Activated CD4-positive, alpha-beta T cell treated with anti-CD3 and anti-CD28 coated beads, Interleukin-2, amount 10 ng/mL, durations not matched to agents 7 days and 5 days (primary cell): ENCODE data around the gene CHST11. TPM values are rescaled to one million over a fixed set of nuclear protein-coding genes. Genes with fewer than 3 reads are reported as not detected.

Source experiments
- CTCF ChIA-PET: fragments of 350-600 bp; sonication (Branson Sonifier 250); formaldehyde crosslinking; loops from one replicate; lab custom pipeline; 2021; ENCODE audit warnings: antibody characterized with exemption; lab: Charles Lee
- POLR2A ChIA-PET: fragments of 350-600 bp; sonication (Branson Sonifier 250); formaldehyde crosslinking; loops from one replicate; lab custom pipeline; 2021; ENCODE audit warnings: antibody characterized with exemption; lab: Charles Lee
- DNase-seq: peaks from one replicate; pipeline ENCODE4 v3.0.0-alpha.2; 2020
- H3K27ac Mint-ChIP-seq: one replicate; pipeline ENCODE4 v1.8.0; 2021; ENCODE audit warnings: mild to moderate bottlenecking, moderate library complexity, mixed read lengths
- H3K27me3 Mint-ChIP-seq: one replicate; pipeline ENCODE4 v1.8.0; 2021; ENCODE audit warnings: mixed read lengths
- H3K36me3 Mint-ChIP-seq: one replicate; pipeline ENCODE4 v1.8.0; 2021; ENCODE audit warnings: low read depth, mixed read lengths
- H3K4me1 Mint-ChIP-seq: one replicate; pipeline ENCODE4 v1.8.0; 2021; ENCODE audit warnings: mixed read lengths
- H3K4me3 Mint-ChIP-seq: one replicate; pipeline ENCODE4 v1.8.0; 2021; ENCODE audit warnings: mild to moderate bottlenecking, moderate library complexity, mixed read lengths
- H3K9me3 Mint-ChIP-seq: one replicate; pipeline ENCODE4 v1.8.0; 2021; ENCODE audit warnings: mixed read lengths
- total RNA-seq, 2 experiments: library from RNA; stranded (reverse); gene quantifications; one replicate each; pipeline ENCODE4 v1.2.3, GENCODE V29; 2021

Gene CHST11
- total RNA-seq, 2 experiments from 2014 or later = 56.4 to 56.6 TPM

DNA sequence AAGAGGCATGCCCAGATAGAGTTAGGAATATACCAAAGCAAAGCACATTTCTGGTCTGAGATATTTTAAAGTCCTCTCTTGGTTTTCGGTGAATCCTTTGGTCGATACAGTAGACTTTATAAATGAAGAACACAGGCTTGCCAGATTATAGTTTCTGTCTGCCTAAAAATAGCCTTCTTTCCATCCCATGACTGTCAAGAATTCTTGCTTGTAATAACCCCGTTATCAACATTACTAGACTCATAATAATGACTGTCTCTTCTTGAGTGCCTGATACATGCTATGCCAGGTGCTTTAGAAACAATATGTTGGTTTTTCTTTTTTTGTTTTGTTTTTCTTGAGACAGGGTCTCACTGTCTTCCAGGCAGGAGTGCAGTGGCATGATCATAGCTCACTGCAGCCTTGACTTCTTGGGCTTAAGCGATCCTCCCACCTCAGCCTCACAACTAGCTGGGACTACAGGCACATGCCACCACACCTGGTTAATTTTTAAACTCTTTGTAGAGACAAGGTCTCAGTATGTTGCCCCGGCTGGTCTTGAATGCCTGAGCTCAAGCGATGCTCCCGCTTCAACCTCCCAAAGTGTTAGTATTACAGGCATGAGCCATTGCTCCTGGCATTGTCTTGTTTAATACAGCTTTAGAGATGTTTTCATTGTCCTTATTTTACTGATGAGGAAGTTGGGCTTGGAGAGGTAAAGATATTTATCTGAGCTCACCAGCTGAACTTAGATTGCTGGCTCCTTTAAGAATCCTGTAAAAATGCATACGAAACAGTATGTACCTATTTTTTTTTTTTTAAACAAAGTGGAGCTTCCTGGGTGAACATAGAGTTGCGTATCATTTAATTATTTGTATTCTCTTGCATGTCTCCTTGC lies 30.4 kb downstream of the CHST11 start:
- ChIA-PET POLR2A (interaction anchor here (0.7 kb wide), 1 partner anchor 27 kb away, joined by 3 read pairs; no protein-coding TSS in a partner anchor), CTCF (interaction anchor here (0.6 to 1.9 kb wide), 6 partner anchors 9 to 413 kb away, joined by 3 to 6 read pairs (median 5); no protein-coding TSS in a partner anchor)
- H3K27me3 Mint-ChIP-seq = no peaks in the 10 kb centered on the region
- peak overlapping the region; percentile 27 for H3K27ac Mint-ChIP-seq
- peaks cover 4% of the 10 kb centered on the region for H3K9me3 Mint-ChIP-seq
- DNase-seq = no peak
- H3K4me1 Mint-ChIP-seq = peaks cover 92% of the 10 kb centered on the region
- peaks cover 58% of the 10 kb centered on the region for H3K36me3 Mint-ChIP-seq
- H3K4me3 Mint-ChIP-seq = no peak overlapping the region

GRCh38 chr12:104488374-104488773 lies 31.6 kb downstream of the CHST11 start:
- no peak for DNase-seq
- CTCF ChIA-PET = interaction anchor here (1.5 to 1.9 kb wide), 2 partner anchors 10 to 11 kb away, joined by 4 to 6 read pairs; no protein-coding TSS in a partner anchor
- Mint-ChIP-seq H3K27ac (peak overlapping the region; percentile 61), H3K36me3 (peaks cover 57% of the 10 kb centered on the region), H3K9me3 (peaks cover 4% of the 10 kb centered on the region), H3K27me3 (no peaks in the 10 kb centered on the region), H3K4me3 (peak overlapping the region; percentile 12), H3K4me1 (peaks cover 93% of the 10 kb centered on the region)
- POLR2A ChIA-PET = no interaction called here

DNA sequence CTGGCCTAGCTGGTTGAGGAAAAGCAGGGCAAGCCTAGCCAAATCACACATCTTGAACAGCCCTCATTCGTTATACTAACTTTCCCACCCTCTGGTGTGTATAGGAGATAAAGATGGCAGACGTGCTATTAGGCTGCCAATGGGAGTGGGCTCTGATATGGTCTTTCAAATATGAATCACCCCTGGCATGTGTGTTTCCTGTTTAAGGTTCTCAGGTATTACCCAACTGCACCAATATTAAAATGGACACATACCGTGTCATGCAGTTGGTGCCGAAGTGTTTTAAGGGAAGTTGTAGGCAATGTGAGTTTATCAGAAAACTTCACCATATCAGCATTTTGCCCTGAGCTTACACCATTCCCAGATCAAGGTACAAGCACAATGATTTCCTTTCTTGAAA lies 33.4 kb downstream of the CHST11 start:
- Mint-ChIP-seq H3K9me3 (no peaks in the 10 kb centered on the region), H3K27ac (peak overlapping the region; percentile 33), H3K27me3 (no peaks in the 10 kb centered on the region), H3K36me3 (peaks cover 50% of the 10 kb centered on the region), H3K4me3 (no peak overlapping the region), H3K4me1 (peaks cover 92% of the 10 kb centered on the region)
- ChIA-PET POLR2A (no interaction called here), CTCF (no interaction called here)
- DNase-seq = no peak

- Mint-ChIP-seq H3K36me3 (peaks cover 53% of the 10 kb centered on the region), H3K4me1 (peaks cover 90% of the 10 kb centered on the region), H3K27me3 (no peaks in the 10 kb centered on the region), H3K4me3 (no peak overlapping the region), H3K9me3 (no peaks in the 10 kb centered on the region), H3K27ac (no peak overlapping the region)
- CTCF ChIA-PET = no interaction called here
- no peak for DNase-seq
- POLR2A ChIA-PET = no interaction called here
Measured at GRCh38 chr12:104490850-104491249, 34.1 kb downstream of the CHST11 start.

DNA sequence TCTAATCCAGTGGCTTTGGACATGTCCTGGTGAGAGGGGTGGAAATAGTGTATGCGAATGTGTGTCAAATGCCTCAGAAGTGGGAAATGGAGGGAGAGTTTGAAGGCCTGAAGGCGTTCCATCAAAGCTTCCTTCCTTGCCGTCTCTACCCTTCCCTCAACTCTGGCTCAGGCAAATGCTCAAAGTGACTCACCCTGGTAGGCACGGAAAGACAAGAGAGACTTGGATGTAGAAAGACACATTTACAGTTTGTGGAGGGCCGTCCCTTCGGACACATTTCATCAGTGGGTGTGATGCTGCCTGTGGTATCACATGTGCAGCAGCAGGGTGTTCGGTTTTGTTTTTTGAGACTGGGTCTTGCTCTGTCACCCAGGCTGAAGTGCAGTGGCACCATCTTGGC lies 36.7 kb downstream of the CHST11 start:
- CTCF ChIA-PET = interaction anchor here (0.6 to 1.3 kb wide), 5 partner anchors 15 to 286 kb away, joined by 3 to 5 read pairs (median 3); partner anchors contain the start of gene CHST11
- DNase-seq = no peak
- Mint-ChIP-seq H3K4me3 (no peak overlapping the region), H3K4me1 (peaks cover 88% of the 10 kb centered on the region), H3K9me3 (no peaks in the 10 kb centered on the region), H3K36me3 (peaks cover 45% of the 10 kb centered on the region), H3K27me3 (no peaks in the 10 kb centered on the region), H3K27ac (peak overlapping the region; percentile 90)
- POLR2A ChIA-PET = no interaction called here

GRCh38 chr12:104494137-104494792 lies 37.5 kb downstream of the CHST11 start:
- POLR2A ChIA-PET = interaction anchor here (0.6 to 1.3 kb wide), 5 partner anchors 16 to 38 kb away, joined by 3 to 7 read pairs (median 3); no protein-coding TSS in a partner anchor
- CTCF ChIA-PET = interaction anchor here (0.9 to 1.4 kb wide), 4 partner anchors 11 to 37 kb away, joined by 3 to 11 read pairs (median 4); partner anchors contain the start of gene CHST11

DNA sequence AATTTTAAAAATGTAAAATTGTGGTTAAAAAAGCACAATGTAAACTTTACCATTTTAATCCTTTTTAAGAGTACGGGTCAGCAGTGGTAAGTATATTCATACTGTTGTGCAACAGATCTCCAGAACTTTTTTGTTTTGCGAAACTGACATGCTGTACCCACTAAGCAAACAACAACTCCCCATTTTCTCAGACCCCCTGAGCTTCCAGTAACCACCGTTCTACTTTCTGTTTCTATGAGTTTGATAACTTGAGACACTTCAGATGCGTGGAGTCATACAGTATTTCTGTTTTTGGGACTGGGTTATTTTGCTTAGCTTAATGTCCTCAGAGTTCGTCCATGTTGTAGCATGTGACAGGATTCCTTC lies 38.0 kb downstream of the CHST11 start:
- DNase-seq = peak; percentile 31
- Mint-ChIP-seq H3K4me3 (peak overlapping the region; percentile 56), H3K4me1 (peaks cover 92% of the 10 kb centered on the region), H3K9me3 (no peaks in the 10 kb centered on the region), H3K27ac (peak overlapping the region; percentile 90), H3K36me3 (peaks cover 47% of the 10 kb centered on the region), H3K27me3 (no peaks in the 10 kb centered on the region)
- ChIA-PET POLR2A (interaction anchor here (0.6 to 1.3 kb wide), 5 partner anchors 17 to 38 kb away, joined by 3 to 7 read pairs (median 3); no protein-coding TSS in a partner anchor), CTCF (interaction anchor here (0.9 to 1.4 kb wide), 4 partner anchors 11 to 38 kb away, joined by 3 to 11 read pairs (median 4); partner anchors contain the start of gene CHST11)

More at GRCh38 chr12:104494137-104494792, 37.5 kb downstream of the CHST11 start:
- peak overlapping the region; percentile 56 for H3K4me3 Mint-ChIP-seq
- no peaks in the 10 kb centered on the region for H3K9me3 Mint-ChIP-seq
- H3K4me1 Mint-ChIP-seq = peaks cover 90% of the 10 kb centered on the region
- no peaks in the 10 kb centered on the region for H3K27me3 Mint-ChIP-seq
- peaks cover 48% of the 10 kb centered on the region for H3K36me3 Mint-ChIP-seq
- peak overlapping the region; percentile 90 for H3K27ac Mint-ChIP-seq
- peak; percentile 48 for DNase-seq

DNA sequence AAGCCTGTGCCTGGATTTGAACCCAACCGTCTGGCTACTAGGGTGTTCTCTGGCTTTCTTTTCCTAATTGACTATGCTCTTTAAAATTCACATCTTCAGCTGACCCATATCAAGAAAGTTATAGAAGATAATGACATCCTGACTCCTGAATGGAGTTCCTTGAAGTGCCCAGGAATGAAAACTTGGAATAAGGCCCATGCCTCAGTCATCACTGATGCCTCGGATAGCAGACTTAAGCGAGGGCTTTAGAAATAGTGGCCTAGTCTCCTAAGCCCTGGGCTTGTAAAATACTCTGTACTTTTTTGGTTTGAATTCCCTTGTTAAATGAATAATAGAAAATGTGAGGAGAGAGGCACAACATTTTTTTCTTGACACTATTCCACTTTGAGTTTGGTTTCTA lies 39.0 kb downstream of the CHST11 start:
- peaks cover 42% of the 10 kb centered on the region for H3K36me3 Mint-ChIP-seq
- no peaks in the 10 kb centered on the region for H3K9me3 Mint-ChIP-seq
- peak overlapping the region; percentile 28 for H3K27ac Mint-ChIP-seq
- no peak for DNase-seq
- H3K4me1 Mint-ChIP-seq = peaks cover 92% of the 10 kb centered on the region
- CTCF ChIA-PET = interaction anchor here (0.9 kb wide), 1 partner anchor 35 kb away, joined by 3 read pairs; no protein-coding TSS in a partner anchor
- H3K27me3 Mint-ChIP-seq = no peaks in the 10 kb centered on the region
- POLR2A ChIA-PET = no interaction called here
- peak overlapping the region; percentile 38 for H3K4me3 Mint-ChIP-seq

- POLR2A ChIA-PET = interaction anchor here (0.6 kb wide), 1 partner anchor 358 kb away, joined by 6 read pairs; the partner anchor contains the start of gene NFYB
- CTCF ChIA-PET = interaction anchor here (0.6 to 0.9 kb wide), 2 partner anchors 36 to 303 kb away, joined by 3 read pairs; no protein-coding TSS in a partner anchor
- Mint-ChIP-seq H3K27ac (peak overlapping the region; percentile 28), H3K9me3 (no peaks in the 10 kb centered on the region), H3K27me3 (no peaks in the 10 kb centered on the region), H3K36me3 (peaks cover 44% of the 10 kb centered on the region), H3K4me1 (peaks cover 93% of the 10 kb centered on the region), H3K4me3 (no peak overlapping the region)
- DNase-seq = no peak
Measured at GRCh38 chr12:104496336-104496735, 39.6 kb downstream of the CHST11 start.

GRCh38 chr12:104498211-104498801 lies 41.6 kb downstream of the CHST11 start:
- CTCF ChIA-PET = interaction anchor here (1.5 kb wide), 1 partner anchor 11 kb away, joined by 6 read pairs; no protein-coding TSS in a partner anchor
- Mint-ChIP-seq H3K27me3 (no peaks in the 10 kb centered on the region), H3K36me3 (peaks cover 38% of the 10 kb centered on the region), H3K4me3 (peak overlapping the region; percentile 31), H3K4me1 (peaks cover 94% of the 10 kb centered on the region), H3K9me3 (no peaks in the 10 kb centered on the region), H3K27ac (peak overlapping the region; percentile 86)
- POLR2A ChIA-PET = no interaction called here
- DNase-seq = peak; percentile 49

DNA sequence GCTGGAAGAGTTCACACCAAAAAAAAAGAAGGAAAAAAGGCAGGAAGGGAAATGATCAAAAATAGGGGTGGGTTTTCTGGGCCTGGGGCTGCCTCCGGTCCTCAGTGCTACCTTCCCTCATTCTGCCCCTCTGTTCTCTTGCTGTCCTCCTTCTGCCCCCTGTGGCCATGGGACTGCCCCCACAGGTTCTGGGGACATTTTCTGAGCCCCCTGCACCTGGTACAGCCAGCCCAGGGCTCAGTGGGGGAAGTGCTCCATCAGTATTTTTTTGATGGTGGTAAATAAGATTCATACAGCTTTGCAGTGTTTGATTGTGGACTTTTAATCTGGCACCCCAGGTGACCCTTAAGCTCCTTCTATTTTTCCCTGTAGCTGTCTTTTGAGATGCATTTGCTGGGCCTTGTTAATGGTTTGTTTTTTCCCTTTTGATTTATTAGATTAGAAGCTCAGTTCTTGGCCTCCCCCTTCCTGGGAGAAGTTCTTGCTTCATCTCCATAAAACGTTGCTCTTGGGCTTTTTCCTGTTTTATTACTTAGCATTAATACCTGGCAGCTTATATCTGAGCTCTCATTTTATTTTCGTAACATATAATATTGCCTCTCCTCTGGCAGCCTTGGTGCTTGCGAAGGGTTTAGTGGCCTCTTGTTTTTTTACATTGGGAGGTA lies 43.1 kb downstream of the CHST11 start:
- ChIA-PET CTCF (interaction anchor here (1.2 to 1.5 kb wide), 4 partner anchors 12 to 23 kb away, joined by 3 to 6 read pairs (median 4); no protein-coding TSS in a partner anchor), POLR2A (interaction anchor here (0.8 kb wide), 1 partner anchor 40 kb away, joined by 3 read pairs; no protein-coding TSS in a partner anchor)
- H3K4me3 Mint-ChIP-seq = no peak overlapping the region
- H3K36me3 Mint-ChIP-seq = peaks cover 35% of the 10 kb centered on the region
- peaks cover 94% of the 10 kb centered on the region for H3K4me1 Mint-ChIP-seq
- H3K27me3 Mint-ChIP-seq = no peaks in the 10 kb centered on the region
- no peaks in the 10 kb centered on the region for H3K9me3 Mint-ChIP-seq
- H3K27ac Mint-ChIP-seq = peak overlapping the region; percentile 50
- DNase-seq = no peak
